GM15510 (cell line): Measurements from ENCODE around the gene PRKX.

Experiments used
- POLR2A ChIP-seq: IDR thresholded peaks from 3 replicates; pipeline ENCODE4 v1.6.1; 2011; ENCODE audit warnings: borderline replicate concordance; ENCODE audit not compliant: insufficient read length; ENCODE audit errors: extremely low read depth

PRKX gene

DNA sequence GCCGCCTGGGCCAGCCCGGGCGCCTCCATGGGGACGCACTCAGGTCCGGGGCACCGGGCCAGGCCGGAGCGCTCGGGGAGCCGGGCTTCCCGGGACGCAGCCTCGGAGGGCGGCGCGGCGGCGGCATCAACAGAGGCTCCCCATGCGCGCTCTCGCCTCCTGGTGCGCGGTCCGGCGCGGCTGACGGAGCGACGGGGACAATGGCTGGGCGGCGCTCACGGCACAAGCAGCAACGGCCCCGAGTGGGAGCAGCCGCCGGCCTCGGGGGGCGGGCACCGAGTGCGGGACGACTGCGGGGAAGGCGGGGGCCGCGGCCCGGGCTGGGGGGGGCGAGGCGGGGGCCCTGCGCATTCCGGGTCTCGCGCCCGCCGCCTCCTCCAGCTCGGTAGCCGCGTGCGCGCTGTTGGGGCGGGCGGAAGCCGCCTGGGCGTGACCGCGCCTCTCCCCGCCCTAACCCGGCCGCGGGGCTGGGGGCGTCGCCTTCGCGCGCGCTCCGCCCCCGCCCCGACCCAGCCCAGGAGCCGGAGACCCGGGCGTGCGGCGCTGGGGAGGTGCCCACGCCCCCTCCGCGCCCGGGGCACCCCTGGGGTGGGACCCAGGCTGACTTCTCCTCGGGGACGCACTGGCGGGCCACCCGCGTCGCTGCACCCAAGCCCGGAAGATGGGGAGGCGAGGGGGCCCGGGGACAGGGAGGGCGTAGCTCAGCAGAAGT is at the start of gene PRKX:
Gene PRKX, minus strand, starts transcription at position 425 of the 712 bp plus-strand sequence. Its CDS starts 396 bp downstream, at position 29.
- no peak for TF ChIP-seq POLR2A

DNA sequence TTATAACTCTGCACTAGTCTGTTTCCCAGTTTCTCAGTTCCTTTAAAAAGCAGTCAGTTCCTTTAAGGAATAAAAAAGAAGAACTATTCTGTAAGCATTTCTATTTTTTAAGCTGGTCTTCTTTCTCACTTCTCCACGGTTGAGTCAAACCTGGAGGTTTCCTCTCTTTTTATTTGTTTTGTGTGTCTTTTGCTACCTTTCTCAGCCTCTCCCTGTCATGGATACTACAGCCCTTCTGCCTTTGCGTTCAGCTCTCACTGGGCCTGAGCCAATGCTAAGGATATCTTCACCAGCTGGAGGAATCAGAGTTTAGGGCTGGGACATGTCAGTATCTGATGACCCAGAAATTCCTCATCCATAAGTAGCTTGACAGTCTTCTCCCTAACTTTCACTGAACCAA is 49.7 kb upstream of the PRKX start:
- TF ChIP-seq POLR2A, result no peak

DNA sequence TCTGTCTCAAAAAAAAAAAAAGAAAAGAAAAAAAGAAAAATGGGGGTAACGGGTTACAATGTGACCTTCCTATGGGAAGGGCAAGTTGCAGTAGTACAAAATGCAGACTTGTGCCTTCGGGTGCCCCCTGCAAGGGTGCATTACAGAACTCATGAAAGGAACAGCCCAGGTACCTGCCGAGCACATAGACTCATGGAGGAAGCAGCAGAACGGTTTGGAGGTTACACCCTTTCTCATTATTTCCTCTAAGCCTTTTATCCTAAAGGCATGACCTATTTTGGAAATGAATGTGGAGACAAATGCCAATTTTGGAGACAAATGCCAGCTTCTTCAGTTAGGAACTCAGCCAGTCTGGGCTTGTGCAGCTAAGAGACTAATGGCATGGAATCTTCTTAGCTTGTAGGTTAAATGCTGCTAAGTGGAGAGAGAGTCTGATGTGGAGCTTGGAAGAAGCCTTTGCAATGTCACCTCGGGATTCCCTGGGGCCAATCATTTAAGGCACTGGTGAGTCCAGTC is 44.1 kb upstream of the PRKX start:
- no peak for TF ChIP-seq POLR2A

DNA sequence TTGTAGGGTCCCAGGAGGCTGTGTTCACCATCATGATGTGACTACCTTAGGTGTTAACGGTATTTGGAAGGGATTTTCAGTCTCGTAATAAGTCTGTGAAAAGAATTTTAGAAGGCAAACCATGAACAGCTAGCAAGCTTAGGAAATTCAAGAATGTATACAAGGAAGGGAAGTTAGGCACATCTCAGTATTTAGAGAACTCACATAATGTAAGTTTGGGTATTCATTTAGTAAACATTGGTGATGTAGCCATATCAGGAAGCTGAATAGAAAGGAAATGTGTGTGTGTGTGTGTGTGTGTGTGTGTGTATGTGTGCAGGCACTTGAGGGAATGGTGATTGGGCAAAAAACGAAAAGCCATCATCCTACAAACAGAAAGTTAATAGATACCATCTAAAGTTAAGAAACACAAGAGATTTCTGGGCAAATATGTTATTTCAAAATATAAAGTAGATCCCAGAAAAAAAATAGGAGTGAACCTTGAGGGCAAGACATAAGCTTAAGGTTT is 34.7 kb upstream of the PRKX start:
- TF ChIP-seq POLR2A, result no peak

DNA sequence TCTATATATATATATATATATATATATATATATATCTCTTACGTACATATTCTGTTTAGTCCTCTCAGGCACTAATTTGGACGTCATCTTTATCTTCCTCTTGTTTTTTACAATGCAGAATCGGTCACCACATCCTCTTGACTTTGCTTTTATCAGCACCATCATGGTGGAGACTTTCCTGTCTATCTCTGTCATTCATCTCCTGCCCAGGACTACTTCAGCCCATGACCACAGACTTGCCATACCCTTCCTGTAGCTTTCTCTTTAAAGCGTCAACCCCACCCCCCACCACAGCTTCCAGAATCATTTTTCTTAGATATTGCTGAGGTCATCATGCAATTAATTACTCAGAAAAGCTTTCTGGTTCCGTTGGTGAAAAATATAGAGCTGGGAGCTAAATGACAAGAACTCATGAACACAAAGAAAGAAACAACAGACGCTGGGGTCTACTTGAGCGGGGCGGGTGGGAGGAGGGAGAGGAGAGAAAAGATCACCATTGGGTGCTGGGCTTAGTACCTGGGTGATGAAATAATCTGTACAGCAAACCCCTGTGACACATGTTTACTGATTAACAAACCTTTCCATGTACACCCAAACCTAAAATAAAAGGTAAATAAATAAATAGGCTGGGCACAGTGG is 30.5 kb upstream of the PRKX start:
- TF ChIP-seq POLR2A, result no peak

DNA sequence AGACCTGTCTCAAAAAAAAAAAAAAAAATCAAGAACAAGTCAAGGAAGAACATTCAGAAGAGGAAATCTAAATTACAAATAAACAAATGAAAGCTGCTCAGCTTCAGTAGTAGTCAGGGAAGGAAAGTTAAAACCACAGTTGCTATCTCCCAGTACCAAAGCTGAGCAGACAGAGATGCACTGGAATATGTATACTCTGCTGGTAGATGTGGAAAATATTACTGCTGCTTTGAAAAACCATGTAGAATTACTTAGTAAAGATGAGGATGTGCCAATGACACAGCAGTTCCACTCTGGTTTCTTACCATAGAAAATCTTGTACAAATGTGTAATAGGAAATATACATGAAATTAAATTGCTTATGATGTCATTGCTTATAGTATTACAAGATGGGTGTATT is 25.1 kb upstream of the PRKX start:
- TF ChIP-seq POLR2A, result no peak

DNA sequence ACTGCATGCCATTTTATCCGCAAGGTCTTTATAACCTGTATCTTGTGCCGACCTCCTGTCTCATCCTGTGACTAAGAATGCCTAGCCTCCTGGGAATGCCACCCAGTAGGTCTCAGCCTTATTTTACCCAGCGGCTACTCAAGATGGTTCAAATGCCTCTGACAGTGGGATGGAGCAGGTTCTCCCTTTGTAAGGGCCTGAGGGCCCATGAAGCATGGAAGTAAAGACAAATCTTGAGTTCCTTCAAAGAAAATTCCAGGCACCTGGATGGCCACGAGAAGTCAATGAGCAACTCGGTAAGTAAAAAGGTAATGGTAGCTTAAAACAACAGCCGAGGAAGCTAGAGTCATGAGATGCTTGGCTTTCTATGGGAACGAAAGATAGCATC is 19.6 kb upstream of the PRKX start:
- TF ChIP-seq POLR2A, result no peak

DNA sequence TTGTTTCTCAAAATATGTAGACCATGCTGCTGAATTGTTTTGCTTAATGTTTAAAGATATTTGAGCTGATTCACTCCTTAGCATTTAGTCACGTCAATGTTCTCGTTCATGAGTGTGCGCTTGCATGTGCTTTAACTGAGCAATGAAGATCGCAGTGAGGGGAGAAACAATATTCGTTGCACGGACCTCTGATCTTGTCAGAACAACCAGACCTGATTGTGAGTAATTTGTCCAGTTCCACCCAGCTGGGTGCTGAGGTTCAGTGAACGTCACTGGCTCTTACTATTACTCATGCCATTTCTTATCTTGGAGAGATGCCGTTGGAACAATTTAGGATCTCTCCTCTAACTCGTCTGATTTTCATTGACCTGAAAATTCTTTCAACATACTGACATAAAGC is 15.0 kb upstream of the PRKX start:
- no peak for TF ChIP-seq POLR2A

DNA sequence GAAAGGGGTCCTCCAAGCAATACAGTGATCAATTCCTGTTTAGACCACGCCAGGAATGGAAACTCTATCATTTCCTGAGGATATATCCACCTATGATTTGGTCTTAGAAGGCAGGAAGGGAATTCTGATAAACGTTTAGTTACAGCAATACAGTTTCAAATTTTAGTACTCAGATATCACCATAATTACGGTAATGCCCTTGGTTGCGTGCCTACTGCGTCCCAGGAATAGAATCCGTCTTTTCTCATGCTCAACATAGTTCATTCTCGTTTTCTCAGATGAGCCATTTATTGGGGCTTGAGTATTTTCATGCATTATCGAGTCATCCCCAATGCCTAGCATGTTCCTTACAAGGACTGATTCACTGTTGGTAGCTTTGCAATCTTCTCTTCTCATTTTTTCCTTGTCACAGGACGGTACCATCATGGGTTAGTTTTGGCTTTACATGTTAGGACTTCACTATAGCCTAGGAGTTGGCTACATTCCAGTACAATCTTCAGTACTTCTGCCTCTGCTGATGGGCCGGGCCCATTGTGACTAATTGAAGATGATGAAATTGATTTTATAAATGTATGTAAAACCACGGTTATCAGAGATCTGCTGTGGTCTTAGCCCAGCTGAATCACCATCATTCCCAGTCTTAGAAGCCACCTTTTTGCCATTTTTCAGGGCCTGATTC is 4.4 kb upstream of the PRKX start:
- TF ChIP-seq POLR2A, result no peak

DNA sequence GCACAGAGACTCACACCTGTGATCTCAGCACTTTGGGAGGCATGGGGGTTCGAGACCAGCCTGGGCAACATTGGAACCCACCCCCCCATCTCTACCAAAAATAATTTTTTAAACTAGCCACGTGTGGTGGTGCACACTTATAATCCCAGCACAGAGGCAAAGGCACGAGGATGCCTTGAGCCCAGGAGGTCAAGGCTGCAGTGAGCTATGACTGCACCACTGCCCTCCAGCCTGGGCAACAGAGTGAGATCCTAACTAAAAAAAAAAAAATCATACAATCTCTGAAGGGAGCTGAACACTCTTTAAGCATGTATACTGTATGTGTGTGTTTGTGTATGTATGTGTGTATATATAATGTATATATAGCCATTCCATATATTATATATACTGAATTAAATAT is 2.5 kb upstream of the PRKX start:
- TF ChIP-seq POLR2A, result no peak

DNA sequence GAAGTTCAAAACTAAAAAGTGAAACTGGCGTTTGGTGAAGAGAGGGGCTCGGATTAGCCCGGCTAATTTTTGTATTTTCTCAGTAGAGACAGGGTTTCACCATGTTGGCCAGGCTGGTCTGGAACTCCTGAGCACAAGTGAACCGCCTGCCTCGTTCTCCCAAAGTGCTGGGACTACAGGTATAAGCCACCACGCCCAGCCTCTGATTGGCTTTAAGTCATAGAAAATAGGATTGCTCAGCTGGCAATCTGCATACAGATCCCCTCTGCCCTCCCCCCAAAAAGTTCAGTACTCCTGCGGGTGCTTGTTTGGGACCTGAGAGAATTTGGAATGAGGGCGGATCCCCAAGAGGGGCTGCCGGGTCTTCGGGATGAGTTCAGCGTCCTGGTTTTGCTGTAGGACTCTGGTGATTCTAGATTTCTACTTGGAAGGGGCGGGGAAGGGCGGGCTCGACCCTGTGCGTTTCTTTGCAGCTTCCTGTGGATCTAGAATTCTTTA is 537 bp upstream of the PRKX start:
- TF ChIP-seq POLR2A, result no peak

DNA sequence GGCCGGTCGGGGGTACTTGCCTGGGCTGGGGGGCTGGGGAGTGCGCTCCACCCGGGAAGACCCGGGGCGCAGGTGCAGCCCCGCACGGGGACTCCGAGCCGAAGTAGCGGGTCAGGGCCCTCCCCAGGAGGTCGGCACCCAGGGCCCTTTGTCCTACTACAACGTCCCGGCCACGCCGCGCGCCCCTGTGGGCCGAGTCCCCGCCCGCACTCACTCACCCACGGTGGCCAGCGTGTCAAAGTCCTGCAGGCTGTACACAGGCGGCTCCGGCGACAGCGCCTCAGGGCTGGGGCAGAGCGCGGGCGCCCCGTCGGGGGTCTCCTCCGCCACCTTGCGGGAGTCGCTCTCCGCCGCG is 602 bp downstream of the PRKX start:
- TF ChIP-seq POLR2A, result no peak

DNA sequence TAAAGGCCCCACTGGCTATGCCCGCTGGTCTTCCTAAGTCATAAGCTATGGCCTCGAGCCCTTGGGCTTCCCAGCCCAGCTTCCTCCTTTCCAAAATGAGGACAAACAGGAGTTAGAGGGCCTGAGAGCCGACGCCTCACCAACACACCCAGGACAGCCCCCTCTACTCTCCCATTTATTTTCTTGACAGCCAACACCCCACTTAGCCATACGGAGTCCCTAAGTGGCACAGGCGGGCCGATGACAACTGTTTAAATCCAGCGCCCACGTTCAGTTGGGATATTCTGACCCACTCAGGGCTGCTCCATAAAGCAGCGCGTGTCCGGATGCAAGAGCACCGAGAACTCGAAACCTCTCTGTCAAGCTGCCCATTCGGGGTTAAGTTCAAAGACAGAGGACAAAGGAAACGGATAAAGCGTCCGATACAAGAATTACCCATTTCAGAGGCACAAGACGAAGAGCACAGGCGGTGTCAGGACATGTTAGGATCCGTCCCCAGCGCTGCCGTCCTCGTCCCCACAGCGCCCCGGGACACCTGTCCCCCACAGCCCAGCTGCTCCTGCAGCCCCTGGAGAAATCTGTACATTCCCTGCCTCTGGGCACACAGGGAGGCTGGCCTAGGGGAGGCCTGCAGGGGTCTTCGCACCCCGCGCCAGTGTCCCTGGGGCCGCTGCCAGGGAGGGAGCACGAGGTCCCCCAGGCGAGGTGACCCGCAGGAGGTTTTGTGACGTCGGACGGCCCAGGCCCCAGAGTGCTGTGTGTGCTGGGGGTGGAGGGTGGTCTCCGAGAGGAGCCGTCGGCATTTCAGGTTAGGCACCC is 1.2 kb downstream of the PRKX start:
- no peak for TF ChIP-seq POLR2A

DNA sequence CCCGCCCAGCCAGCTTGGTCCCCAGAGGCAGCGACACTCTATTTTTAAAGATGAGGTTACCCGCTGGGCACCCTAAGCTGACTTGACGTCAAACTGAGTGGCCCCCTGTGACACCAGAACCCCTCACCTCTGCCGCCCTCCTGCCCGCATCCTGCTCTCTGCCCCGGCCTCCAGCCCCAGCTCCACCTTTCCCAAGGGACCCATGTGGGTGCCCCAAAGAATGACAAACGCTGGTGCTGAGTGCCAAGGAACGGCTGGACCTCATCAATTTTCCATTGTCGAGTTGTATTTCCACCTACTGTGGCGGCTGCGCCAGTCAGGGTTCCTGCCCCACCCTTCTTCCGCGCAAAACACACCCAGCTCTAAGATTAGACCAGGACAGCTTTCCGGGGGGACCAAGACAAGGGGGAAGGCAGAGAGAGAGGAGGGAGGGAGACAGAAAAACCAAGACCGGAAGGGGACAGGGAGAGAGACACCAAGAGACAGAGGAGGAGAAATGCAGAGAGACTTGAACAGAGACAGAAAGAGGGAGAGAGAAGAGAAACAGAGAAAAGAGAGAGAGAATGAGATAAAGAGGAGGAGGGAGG is 2.0 kb downstream of the PRKX start:
- no peak for TF ChIP-seq POLR2A

DNA sequence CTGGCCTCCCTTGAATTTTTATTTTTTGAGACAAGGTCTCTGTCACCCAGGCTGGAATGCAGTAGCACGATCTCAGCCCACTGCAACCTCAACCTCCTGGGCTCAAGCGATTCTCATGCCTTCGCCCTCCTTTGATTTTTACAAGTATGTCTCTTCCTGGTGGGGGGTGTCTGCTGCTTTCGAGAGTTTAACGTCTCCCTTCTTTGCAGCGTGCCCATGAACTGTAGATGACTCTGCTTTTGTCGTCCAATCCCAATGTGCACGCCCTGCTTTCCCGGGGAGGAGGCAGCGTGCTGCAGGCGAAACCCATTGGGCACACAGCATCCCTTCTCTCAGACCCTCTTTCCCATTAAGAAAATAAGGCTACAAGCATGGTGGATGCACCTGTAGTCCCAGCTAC is 7.0 kb downstream of the PRKX start:
- TF ChIP-seq POLR2A, result no peak

DNA sequence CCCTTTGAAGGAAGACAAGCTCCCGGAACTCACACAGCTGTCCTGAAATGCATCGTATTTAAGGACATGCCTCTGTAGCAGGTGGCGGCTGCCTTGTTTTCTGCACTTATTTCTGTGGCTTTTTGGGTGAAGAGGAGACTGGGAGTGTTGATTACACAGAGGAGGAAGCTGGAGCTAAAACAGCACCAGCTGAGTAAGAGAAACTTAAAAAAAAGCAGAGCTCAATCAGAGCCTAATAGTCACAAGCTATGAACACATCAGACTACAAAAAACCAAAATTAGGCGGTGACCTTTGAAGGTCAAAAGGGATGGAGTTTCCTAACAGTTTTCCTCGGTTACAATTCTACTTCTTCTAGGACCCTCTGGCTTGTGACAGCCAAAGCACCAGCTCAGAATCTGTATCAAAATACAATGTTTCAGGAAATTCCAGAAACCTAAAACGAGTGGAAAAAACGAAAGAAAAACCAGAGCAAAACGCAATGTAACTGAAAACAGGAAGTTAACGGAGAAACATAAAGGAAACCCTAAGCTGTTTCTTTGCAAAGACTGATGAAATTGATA is 13.5 kb downstream of the PRKX start:
- no peak for TF ChIP-seq POLR2A
